HepG2 (cell line): ENCODE measurements around the gene SKIL. TPM values are rescaled to one million over a fixed set of nuclear protein-coding genes. Genes with fewer than 3 reads are reported as not detected.

ENCODE experiments used
- CC2D1A ChIP-seq: sonication (generic); formaldehyde crosslinking; IDR thresholded peaks from 2 replicates; pipeline ENCODE4 v1.8.1; 2023; ENCODE audit warnings: mild to moderate bottlenecking, missing genetic modification reagents
- ERF ChIP-seq: IDR thresholded peaks from 2 replicates; pipeline ENCODE4 v1.6.1; 2018; ENCODE audit warnings: missing biosample characterization, missing genetic modification reagents
- HES4 ChIP-seq: sonication (generic); formaldehyde crosslinking; IDR thresholded peaks from 2 replicates; pipeline ENCODE4 v1.9.0; 2021; ENCODE audit warnings: mild to moderate bottlenecking, missing genetic modification reagents, borderline replicate concordance
- IRX3 ChIP-seq: sonication (generic); formaldehyde crosslinking; IDR thresholded peaks from 2 replicates; pipeline ENCODE4 v1.8.1; 2023; ENCODE audit warnings: mild to moderate bottlenecking, low read depth, missing genetic modification reagents, borderline replicate concordance
- KAT7 ChIP-seq: IDR thresholded peaks from 2 replicates; pipeline ENCODE4 v1.6.1; 2018; ENCODE audit warnings: borderline replicate concordance, missing compliant biosample characterization
- MED13 ChIP-seq: sonication (generic); formaldehyde crosslinking; IDR thresholded peaks from 2 replicates; pipeline ENCODE4 v1.5.0; 2020; ENCODE audit warnings: missing genetic modification reagents
- MIXL1 ChIP-seq: IDR thresholded peaks from 2 replicates; pipeline ENCODE4 v1.6.1; 2016
- NCOA5 ChIP-seq: sonication (generic); formaldehyde crosslinking; IDR thresholded peaks from 2 replicates; pipeline ENCODE4 v1.4.0; 2020; ENCODE audit warnings: missing genetic modification reagents
- ONECUT2 ChIP-seq: sonication (generic); formaldehyde crosslinking; IDR thresholded peaks from 2 replicates; pipeline ENCODE4 v1.4.0; 2020; ENCODE audit warnings: missing genetic modification reagents
- SATB2 ChIP-seq: sonication (generic); formaldehyde crosslinking; IDR thresholded peaks from 2 replicates; pipeline ENCODE4 v1.5.0; 2020; ENCODE audit warnings: missing genetic modification reagents
- SKI ChIP-seq: fragments of 450-650 bp; IDR thresholded peaks from one replicate; pipeline ENCODE4 v1.6.1; 2018; ENCODE audit warnings: mild to moderate bottlenecking; ENCODE audit not compliant: partially characterized antibody
- TBX2 ChIP-seq: sonication (generic); formaldehyde crosslinking; IDR thresholded peaks from 2 replicates; pipeline ENCODE4 v1.5.0; 2020; ENCODE audit warnings: missing genetic modification reagents, mild to moderate bottlenecking, borderline replicate concordance
- ZNF382 ChIP-seq: sonication (generic); formaldehyde crosslinking; IDR thresholded peaks from 2 replicates; pipeline ENCODE4 v1.5.0; 2020; ENCODE audit warnings: missing genetic modification reagents, mild to moderate bottlenecking, borderline replicate concordance
- ZNF747 ChIP-seq: sonication (generic); formaldehyde crosslinking; IDR thresholded peaks from 2 replicates; pipeline ENCODE4 v1.8.1; 2023; ENCODE audit warnings: missing genetic modification reagents, mild to moderate bottlenecking, borderline replicate concordance
- ZNF878 ChIP-seq: sonication (generic); formaldehyde crosslinking; IDR thresholded peaks from 2 replicates; pipeline ENCODE4 v1.8.1; 2023; ENCODE audit warnings: mild to moderate bottlenecking, missing genetic modification reagents, moderate library complexity
- ZNF879 ChIP-seq: sonication (generic); formaldehyde crosslinking; IDR thresholded peaks from 2 replicates; pipeline ENCODE4 v1.8.1; 2023; ENCODE audit warnings: missing genetic modification reagents
- polyA plus RNA-seq, 8 experiments: library from polyadenylated mRNA; depleted of rRNA in 3 of 8; stranded (reverse) in 7 of 8; unstranded in 1 of 8; fragments of >200 nt; fragmentation: Illumina TruSeq in 4 of 8; extraction: Trizol in 4 of 8; gene quantifications; 2 replicates each; pipeline versions ENCODE4 v1.2.1 to v1.2.3, GENCODE V29; 2011 to 2016; ENCODE audit warnings: low read depth in 4 of 8, missing spikeins in 1 of 8, mixed read lengths in 1 of 8; ENCODE audit not compliant: insufficient read depth in 1 of 8
- total RNA-seq, 5 experiments: library from RNA; depleted of rRNA; stranded (reverse); fragments of >200 nt; fragmentation: Illumina TruSeq; extraction: Trizol; gene quantifications; 2 replicates each; pipeline ENCODE4 v1.2.3, GENCODE V29; 2016; ENCODE audit warnings: low read depth in 1 of 5
- TF ChIP-seq, protein P1 (sequence below): sonication (generic); formaldehyde crosslinking; IDR thresholded peaks from 2 replicates; pipeline ENCODE4 v1.4.0; 2020; ENCODE audit warnings: mild to moderate bottlenecking, missing genetic modification reagents
- TF ChIP-seq, protein P2 (sequence below): sonication (generic); formaldehyde crosslinking; IDR thresholded peaks from 2 replicates; pipeline ENCODE4 v1.4.0; 2020; ENCODE audit warnings: missing genetic modification reagents, mild to moderate bottlenecking, borderline replicate concordance
- TF ChIP-seq, protein P3 (sequence below): IDR thresholded peaks from 2 replicates; pipeline ENCODE4 v1.6.1; 2016; ENCODE audit warnings: missing compliant biosample characterization, missing genetic modification reagents, borderline replicate concordance
- TF ChIP-seq, protein P4 (sequence below): IDR thresholded peaks from 2 replicates; pipeline ENCODE4 v1.6.1; 2018; ENCODE audit warnings: missing genetic modification reagents
- TF ChIP-seq, protein P5 (sequence below): IDR thresholded peaks from 2 replicates; pipeline ENCODE4 v1.6.1; 2012; ENCODE audit warnings: inconsistent platforms

Gene SKIL
- total and polyA plus RNA-seq, 2 of the 13 experiments (the other 11 are each of a cell fraction or from before 2014, with no cell fraction given) = 5.2 to 20.7 TPM

DNA sequence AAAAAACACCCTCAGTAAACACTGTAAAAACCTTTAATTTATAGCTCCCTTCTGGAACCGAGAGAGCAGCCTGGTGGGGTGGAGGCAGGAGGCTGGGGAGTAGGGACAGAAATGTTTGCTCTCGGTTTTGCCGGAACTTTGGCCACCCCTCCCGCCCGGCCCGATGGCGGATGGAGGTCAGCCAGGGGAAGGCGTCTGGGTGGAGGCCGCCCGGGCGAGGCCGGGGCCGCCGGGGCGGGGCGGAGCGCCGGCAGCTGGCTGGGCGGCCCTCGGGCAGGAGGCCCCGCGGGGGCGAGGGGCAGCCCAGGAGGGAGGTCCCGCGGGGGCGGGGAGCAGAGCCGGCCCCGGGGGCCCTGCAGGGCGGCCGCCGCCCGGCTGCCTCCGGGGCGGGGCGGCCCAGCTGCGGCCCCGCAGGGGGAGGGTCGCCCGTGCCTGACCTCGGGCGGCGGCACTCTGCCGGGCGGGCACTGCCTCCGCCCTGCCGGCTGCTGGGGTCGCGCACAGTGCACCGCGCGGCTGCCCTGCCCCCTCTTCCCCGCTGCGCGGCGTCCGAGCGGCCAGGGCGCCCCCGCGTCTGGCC is 829 bp upstream of the SKIL start (continued):
- TF ChIP-seq, protein P1, sequence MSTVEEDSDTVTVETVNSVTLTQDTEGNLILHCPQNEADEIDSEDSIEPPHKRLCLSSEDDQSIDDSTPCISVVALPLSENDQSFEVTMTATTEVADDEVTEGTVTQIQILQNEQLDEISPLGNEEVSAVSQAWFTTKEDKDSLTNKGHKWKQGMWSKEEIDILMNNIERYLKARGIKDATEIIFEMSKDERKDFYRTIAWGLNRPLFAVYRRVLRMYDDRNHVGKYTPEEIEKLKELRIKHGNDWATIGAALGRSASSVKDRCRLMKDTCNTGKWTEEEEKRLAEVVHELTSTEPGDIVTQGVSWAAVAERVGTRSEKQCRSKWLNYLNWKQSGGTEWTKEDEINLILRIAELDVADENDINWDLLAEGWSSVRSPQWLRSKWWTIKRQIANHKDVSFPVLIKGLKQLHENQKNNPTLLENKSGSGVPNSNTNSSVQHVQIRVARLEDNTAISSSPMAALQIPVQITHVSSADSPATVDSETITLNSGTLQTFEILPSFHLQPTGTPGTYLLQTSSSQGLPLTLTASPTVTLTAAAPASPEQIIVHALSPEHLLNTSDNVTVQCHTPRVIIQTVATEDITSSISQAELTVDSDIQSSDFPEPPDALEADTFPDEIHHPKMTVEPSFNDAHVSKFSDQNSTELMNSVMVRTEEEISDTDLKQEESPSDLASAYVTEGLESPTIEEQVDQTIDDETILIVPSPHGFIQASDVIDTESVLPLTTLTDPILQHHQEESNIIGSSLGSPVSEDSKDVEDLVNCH (CRISPR knock-in tag) = no peak
- TF ChIP-seq, protein P2, sequence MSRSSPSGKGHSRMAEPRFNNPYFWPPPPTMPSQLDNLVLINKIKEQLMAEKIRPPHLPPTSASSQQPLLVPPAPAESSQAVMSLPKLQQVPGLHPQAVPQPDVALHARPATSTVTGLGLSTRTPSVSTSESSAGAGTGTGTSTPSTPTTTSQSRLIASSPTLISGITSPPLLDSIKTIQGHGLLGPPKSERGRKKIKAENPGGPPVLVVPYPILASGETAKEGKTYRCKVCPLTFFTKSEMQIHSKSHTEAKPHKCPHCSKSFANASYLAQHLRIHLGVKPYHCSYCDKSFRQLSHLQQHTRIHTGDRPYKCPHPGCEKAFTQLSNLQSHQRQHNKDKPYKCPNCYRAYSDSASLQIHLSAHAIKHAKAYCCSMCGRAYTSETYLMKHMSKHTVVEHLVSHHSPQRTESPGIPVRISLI (CRISPR knock-in tag) = peak; percentile 55; the same call in 1 of the 2 replicates
- TF ChIP-seq MED13 (CRISPR knock-in tag) (no peak), ZNF878 (CRISPR knock-in tag) (no peak), NCOA5 (no peak), KAT7 (CRISPR knock-in tag) (no peak), TBX2 (CRISPR knock-in tag) (no peak), IRX3 (CRISPR knock-in tag) (no peak; the same call in 1 of the 2 replicates), ONECUT2 (CRISPR knock-in tag) (no peak), ZNF747 (CRISPR knock-in tag) (no peak), ZNF382 (CRISPR knock-in tag) (no peak), SKI (peak; percentile 97), HES4 (CRISPR knock-in tag) (peak; percentile 38; the same call in 1 of the 2 replicates), SATB2 (CRISPR knock-in tag) (no peak), ZNF879 (no peak), ERF (CRISPR knock-in tag) (peak; percentile 13; the same call in 1 of the 2 replicates), CC2D1A (no peak), MIXL1 (CRISPR knock-in tag) (no peak)
- TF ChIP-seq, protein P3, sequence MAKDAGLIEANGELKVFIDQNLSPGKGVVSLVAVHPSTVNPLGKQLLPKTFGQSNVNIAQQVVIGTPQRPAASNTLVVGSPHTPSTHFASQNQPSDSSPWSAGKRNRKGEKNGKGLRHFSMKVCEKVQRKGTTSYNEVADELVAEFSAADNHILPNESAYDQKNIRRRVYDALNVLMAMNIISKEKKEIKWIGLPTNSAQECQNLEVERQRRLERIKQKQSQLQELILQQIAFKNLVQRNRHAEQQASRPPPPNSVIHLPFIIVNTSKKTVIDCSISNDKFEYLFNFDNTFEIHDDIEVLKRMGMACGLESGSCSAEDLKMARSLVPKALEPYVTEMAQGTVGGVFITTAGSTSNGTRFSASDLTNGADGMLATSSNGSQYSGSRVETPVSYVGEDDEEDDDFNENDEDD (CRISPR knock-in tag) = no peak
- TF ChIP-seq, protein P4, sequence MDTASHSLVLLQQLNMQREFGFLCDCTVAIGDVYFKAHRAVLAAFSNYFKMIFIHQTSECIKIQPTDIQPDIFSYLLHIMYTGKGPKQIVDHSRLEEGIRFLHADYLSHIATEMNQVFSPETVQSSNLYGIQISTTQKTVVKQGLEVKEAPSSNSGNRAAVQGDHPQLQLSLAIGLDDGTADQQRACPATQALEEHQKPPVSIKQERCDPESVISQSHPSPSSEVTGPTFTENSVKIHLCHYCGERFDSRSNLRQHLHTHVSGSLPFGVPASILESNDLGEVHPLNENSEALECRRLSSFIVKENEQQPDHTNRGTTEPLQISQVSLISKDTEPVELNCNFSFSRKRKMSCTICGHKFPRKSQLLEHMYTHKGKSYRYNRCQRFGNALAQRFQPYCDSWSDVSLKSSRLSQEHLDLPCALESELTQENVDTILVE (CRISPR knock-in tag) = peak; percentile 57; the same call in 1 of the 2 replicates
- TF ChIP-seq, protein P5, sequence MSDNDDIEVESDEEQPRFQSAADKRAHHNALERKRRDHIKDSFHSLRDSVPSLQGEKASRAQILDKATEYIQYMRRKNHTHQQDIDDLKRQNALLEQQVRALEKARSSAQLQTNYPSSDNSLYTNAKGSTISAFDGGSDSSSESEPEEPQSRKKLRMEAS = peak; percentile 17
